K562 (cell line): Measurements from ENCODE around the gene ZNF778. TPM values are rescaled to one million over a fixed set of nuclear protein-coding genes. Genes with fewer than 3 reads are reported as not detected.
A peak's percentile ranks its signal among the peaks of the same experiment; 100 is the strongest.

Experiments
- ADNP ChIP-seq: fragments of 200-800 bp; sonication (Bioruptor generic); IDR thresholded peaks from 2 replicates; pipeline ENCODE4 v1.6.1; 2016; ENCODE audit warnings: missing genetic modification characterization, missing compliant biosample characterization
- BCL6 ChIP-seq: fragments of 250-450 bp; sonication (Bioruptor Pico); IDR thresholded peaks from 2 replicates; pipeline ENCODE4 v1.4.0; 2020
- ELF1 ChIP-seq: fragments of 200-800 bp; sonication (Bioruptor generic); IDR thresholded peaks from 2 replicates; pipeline ENCODE4 v1.6.1; 2016; ENCODE audit warnings: missing genetic modification characterization, missing compliant biosample characterization
- ETS2 ChIP-seq: IDR thresholded peaks from 2 replicates; pipeline ENCODE4 v1.6.1; 2016; ENCODE audit warnings: borderline replicate concordance, missing genetic modification characterization, mild to moderate bottlenecking, moderate library complexity, missing compliant biosample characterization; ENCODE audit not compliant: poor library complexity, severe bottlenecking
- ID3 ChIP-seq, 2 experiments: fragments of 250-450 bp in 1 of 2; fragments of 450-650 bp in 1 of 2; sonication (Bioruptor Pico) in 1 of 2; IDR thresholded peaks; 2 replicates each; pipeline versions ENCODE4 v1.6.1 to v1.8.0; 2016 to 2021; ENCODE audit warnings: mild to moderate bottlenecking in 2 of 2, moderate library complexity in 2 of 2, missing compliant biosample characterization in 1 of 2, missing genetic modification characterization in 1 of 2
- KLF1 ChIP-seq: fragments of 450-650 bp; IDR thresholded peaks from 2 replicates; pipeline ENCODE4 v1.6.1; 2016; ENCODE audit warnings: missing genetic modification characterization, missing compliant biosample characterization
- NCOR1 ChIP-seq: fragments of 450-650 bp; IDR thresholded peaks from 2 replicates; pipeline ENCODE4 v1.6.1; 2016; ENCODE audit warnings: mild to moderate bottlenecking, moderate library complexity
- NFE2L1 ChIP-seq: fragments of 450-650 bp; IDR thresholded peaks from 2 replicates; pipeline ENCODE4 v1.6.1; 2016; ENCODE audit warnings: missing genetic modification characterization, low read depth, mild to moderate bottlenecking, missing compliant biosample characterization, moderate library complexity, borderline replicate concordance
- RFX1 ChIP-seq: fragments of 450-650 bp; IDR thresholded peaks from 2 replicates; pipeline ENCODE4 v1.6.1; 2016; ENCODE audit warnings: mild to moderate bottlenecking, moderate library complexity
- SMARCB1 ChIP-seq: IDR thresholded peaks from 2 replicates; pipeline ENCODE4 v1.6.1; 2011; ENCODE audit warnings: improper control_type of control experiment, low read depth; ENCODE audit not compliant: insufficient read length
- TGIF2 ChIP-seq: sonication (generic); formaldehyde crosslinking; IDR thresholded peaks from 2 replicates; pipeline ENCODE4 v1.8.1; 2022; ENCODE audit warnings: mild to moderate bottlenecking, missing genetic modification reagents, moderate library complexity
- ZBTB49 ChIP-seq: sonication (generic); formaldehyde crosslinking; IDR thresholded peaks from 2 replicates; pipeline ENCODE4 v1.8.0; 2022; ENCODE audit warnings: missing genetic modification reagents, mild to moderate bottlenecking, borderline replicate concordance
- ZBTB7A ChIP-seq: IDR thresholded peaks from 2 replicates; pipeline ENCODE4 v1.6.1; 2011; ENCODE audit warnings: low read depth, mild to moderate bottlenecking, low read length, moderate library complexity, borderline replicate concordance; ENCODE audit not compliant: control insufficient read depth
- ZNF146 ChIP-seq: IDR thresholded peaks from one replicate; pipeline ENCODE4 v1.6.1; 2018; ENCODE audit warnings: missing compliant biosample characterization; ENCODE audit not compliant: unreplicated experiment
- ZNF232 ChIP-seq: sonication (generic); formaldehyde crosslinking; IDR thresholded peaks from 2 replicates; pipeline ENCODE4 v1.8.0; 2022; ENCODE audit warnings: mild to moderate bottlenecking, missing genetic modification reagents
- ZNF639 ChIP-seq, 2 experiments: fragments of 200-800 bp in 1 of 2; sonication (Bioruptor generic) in 1 of 2; sonication (generic) in 1 of 2; formaldehyde crosslinking in 1 of 2; IDR thresholded peaks in 1 of 2; conservative IDR thresholded peaks in 1 of 2; 2 replicates each; pipeline versions ENCODE4 v1.5.0 to v1.6.1; 2016 to 2020; ENCODE audit warnings: missing compliant biosample characterization in 1 of 2, missing genetic modification characterization in 1 of 2, missing genetic modification reagents in 1 of 2
- ZNF644 ChIP-seq: fragments of 200-800 bp; sonication (Bioruptor generic); IDR thresholded peaks from 2 replicates; pipeline ENCODE4 v1.6.1; 2016; ENCODE audit warnings: low read depth, missing genetic modification characterization, missing compliant biosample characterization
- ZNF696 ChIP-seq: fragments of 250-450 bp; sonication (Bioruptor Pico); conservative IDR thresholded peaks from 2 replicates; pipeline ENCODE4 v1.4.0; 2020; ENCODE audit warnings: mild to moderate bottlenecking, moderate library complexity
- polyA plus RNA-seq, 8 experiments: library from polyadenylated mRNA; depleted of rRNA in 4 of 8; stranded (reverse) in 5 of 8; unstranded in 3 of 8; fragments of >200 nt; fragmentation: Nextera tagmentation in 2 of 8; fragmentation: Illumina TruSeq in 1 of 8; extraction: Ambion mirVana in 2 of 8; extraction: Trizol in 1 of 8; gene quantifications; 2 replicates each; pipeline versions ENCODE4 v1.2.1 to v1.2.3, GENCODE V29; 2011 to 2014; ENCODE audit warnings: inconsistent platforms in 1 of 8, missing spikeins in 1 of 8
- total RNA-seq, 7 experiments: library from RNA; depleted of rRNA in 6 of 7; stranded (reverse); fragments of >200 nt in 6 of 7; fragmentation: Illumina TruSeq in 2 of 7; extraction: Trizol in 2 of 7; gene quantifications; 2 replicates each; pipeline versions ENCODE4 v1.2.1 to v1.2.3, GENCODE V29; 2011 to 2021; ENCODE audit warnings: low replicate concordance in 1 of 7

ZNF778 gene
- total and polyA plus RNA-seq, 9 of the 15 experiments (the other 6 are each of a cell fraction or from before 2014, with no cell fraction given), result 0.70 to 60.6 (median 7.5) TPM

- TF ChIP-seq ID3 (CRISPR knock-in tag; IDR thresholded peaks at IDR 0.05) (no peak), ID3 (tag; IDR thresholded peaks at IDR 0.05) (peak; percentile 26; the same call in 1 of the 2 replicates), ZNF696 (no peak), ZNF639 (CRISPR knock-in tag; conservative IDR thresholded peaks at IDR 0.05 in 1 of 2, IDR thresholded peaks at IDR 0.05 in 1 of 2) (peak in 1 of 2 experiments; percentile 94; a peak in 2 of 4 replicates), NFE2L1 (tag) (no peak), BCL6 (CRISPR knock-in tag) (no peak), ZBTB49 (CRISPR knock-in tag) (no peak), SMARCB1 (no peak), KLF1 (tag) (no peak), TGIF2 (CRISPR knock-in tag) (no peak), ZBTB7A (peak; percentile 82; the same call in 1 of the 2 replicates), NCOR1 (no peak), ETS2 (tag) (no peak), ZNF644 (tag) (no peak), ELF1 (tag) (peak; percentile 99), ADNP (tag) (no peak), RFX1 (no peak), ZNF146 (CRISPR knock-in tag) (no peak), ZNF232 (CRISPR knock-in tag) (no peak)
Observed at GRCh38 chr16:89241187-89242007, 23.9 kb downstream of the ZNF778 start (continued).
